NCI-H82 treated with DMSO at 0.1 percent for 48 hours (cell line): ENCODE results near the gene COL5A2.

Experiments
- DNase-seq: peaks from one replicate; lab custom pipeline; 2025; ENCODE audit not compliant: unreplicated experiment; lab: John Stamatoyannopoulos, UW

Gene COL5A2

DNA sequence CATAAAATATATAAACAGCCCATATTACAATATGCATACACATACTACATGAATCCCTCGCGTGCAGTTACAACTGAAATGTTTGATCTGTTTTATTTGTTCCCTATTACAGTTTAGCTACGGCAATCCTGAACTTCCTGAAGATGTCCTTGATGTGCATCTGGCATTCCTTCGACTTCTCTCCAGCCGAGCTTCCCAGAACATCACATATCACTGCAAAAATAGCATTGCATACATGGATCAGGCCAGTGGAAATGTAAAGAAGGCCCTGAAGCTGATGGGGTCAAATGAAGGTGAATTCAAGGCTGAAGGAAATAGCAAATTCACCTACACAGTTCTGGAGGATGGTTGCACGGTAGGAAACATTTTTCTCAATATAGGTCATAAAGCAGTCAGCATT, 169.0 kb downstream of the COL5A2 start:
- DNase-seq, result no peak

DNA sequence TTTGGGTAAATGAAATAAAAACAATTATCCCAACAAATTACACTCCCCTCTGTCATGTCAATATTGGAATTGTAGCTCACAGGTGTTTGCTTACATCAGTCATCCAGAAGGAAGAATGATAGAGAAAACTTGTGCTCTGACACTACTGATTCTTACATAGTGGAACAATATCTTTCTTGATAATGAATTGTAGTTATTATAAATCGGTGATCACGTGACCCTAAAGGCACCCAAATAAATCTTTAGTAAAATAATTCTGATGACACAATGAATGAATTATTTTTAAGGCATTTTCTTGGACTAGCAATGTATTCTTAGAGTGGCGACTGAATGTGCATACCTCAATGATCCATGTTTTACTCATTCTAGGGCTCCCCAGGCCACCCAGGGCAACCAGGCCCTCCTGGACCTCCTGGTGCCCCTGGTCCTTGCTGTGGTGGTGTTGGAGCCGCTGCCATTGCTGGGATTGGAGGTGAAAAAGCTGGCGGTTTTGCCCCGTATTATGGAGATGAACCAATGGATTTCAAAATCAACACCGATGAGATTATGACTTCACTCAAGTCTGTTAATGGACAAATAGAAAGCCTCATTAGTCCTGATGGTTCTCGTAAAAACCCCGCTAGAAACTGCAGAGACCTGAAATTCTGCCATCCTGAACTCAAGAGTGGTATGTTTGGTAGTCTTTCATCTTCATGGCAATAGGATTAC, 170.9 kb downstream of the COL5A2 start:
- DNase-seq, result no peak

DNA sequence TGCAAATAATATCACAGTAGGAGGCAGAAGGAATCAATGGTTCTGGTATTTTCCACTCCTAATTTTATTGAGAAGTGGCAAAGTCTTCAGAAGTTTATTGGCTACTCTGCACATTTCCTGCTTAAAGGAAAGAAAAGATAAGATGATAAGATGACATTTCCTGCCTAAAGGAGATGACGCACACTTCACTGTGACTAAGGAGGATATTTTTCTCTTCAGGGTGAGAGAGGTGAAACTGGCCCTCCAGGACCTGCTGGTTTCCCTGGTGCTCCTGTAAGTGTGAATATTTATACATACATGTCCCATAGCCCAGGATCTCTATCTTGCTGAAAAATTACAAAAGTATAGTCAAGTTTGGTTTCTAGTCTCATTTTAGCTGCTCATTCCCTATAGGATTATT, 177.5 kb downstream of the COL5A2 start:
- no peak for DNase-seq

DNA sequence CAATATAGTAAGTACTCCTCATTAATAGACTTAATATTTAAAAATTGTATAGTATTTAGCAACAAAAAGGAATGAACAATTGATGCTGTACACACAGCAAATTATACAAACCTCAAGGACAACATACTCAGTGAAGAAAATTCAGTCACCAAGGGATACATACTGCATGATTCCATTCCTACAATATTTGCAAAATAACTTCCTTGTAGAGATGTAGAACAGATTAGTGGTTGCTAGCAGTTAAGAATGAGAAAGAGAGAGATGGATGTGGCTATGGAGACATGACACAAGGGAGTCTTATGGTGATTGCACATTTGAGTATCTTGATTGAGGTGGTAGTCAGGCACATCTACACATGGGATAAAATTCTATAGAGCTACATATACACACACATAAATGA, 179.3 kb downstream of the COL5A2 start:
- no peak for DNase-seq

DNA sequence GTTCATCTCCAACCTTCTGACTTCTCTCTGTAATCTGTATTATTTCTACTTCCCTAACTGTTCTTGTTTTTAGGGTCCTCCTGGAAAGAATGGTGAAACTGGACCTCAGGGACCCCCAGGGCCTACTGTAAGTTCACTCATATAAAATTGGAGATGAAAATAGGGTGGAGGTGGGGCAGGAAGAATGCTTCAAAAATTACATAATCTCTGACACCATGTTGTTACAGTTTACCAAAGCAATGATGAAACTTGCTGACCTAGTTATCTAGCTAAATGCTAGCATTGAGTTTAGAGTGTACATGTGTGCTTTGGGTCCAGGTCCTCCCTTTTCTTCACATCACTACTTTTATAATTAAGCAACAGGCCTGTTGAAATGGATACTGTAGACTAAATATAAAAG, 182.3 kb downstream of the COL5A2 start:
- no peak for DNase-seq

DNA sequence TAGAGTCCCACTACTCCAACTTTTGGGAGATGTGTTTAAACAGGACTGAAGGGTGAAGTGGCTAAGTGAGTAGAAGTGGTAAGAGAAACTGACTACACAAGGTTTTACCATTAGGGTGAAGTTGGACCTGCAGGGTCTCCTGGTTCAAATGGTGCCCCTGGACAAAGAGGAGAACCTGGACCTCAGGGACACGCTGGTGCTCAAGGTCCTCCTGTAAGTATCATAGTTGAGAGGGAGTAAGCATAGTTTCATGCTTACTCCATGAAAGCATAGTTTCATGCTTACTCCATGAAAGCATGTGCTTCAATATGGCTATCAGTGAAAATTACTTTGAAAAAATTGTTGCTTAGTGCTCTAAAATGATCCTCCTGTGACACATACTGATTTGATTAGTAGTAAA, 186.3 kb downstream of the COL5A2 start:
- no peak for DNase-seq

DNA sequence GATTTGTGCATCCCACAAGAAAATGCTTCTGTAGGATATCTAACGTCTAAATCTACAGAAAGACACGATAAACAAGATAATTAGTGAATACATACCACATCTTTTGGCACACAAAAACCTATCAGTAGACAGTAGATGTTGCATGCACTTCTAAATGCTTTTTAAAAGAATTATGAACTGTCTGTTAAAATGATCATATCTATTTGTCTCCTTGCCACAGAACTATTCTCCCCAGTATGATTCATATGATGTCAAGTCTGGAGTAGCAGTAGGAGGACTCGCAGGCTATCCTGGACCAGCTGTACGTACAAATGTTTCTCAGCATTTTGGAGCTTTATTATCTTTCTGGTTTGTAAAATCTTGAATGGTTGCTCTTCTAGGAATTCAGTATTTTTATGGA, 192.7 kb downstream of the COL5A2 start:
- DNase-seq, result no peak

DNA sequence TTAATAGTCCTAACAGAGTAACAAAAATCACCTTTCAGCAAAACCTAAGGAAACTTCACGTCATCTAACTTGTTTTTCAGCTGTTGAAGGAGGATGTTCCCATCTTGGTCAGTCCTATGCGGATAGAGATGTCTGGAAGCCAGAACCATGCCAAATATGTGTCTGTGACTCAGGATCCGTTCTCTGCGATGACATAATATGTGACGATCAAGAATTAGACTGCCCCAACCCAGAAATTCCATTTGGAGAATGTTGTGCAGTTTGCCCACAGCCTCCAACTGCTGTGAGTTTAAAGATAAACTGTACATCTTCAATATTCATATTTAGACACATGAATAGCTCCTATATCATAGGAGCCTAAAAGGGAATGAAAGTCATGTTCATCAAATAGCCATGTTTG, 194.9 kb downstream of the COL5A2 start:
- no peak for DNase-seq

DNA sequence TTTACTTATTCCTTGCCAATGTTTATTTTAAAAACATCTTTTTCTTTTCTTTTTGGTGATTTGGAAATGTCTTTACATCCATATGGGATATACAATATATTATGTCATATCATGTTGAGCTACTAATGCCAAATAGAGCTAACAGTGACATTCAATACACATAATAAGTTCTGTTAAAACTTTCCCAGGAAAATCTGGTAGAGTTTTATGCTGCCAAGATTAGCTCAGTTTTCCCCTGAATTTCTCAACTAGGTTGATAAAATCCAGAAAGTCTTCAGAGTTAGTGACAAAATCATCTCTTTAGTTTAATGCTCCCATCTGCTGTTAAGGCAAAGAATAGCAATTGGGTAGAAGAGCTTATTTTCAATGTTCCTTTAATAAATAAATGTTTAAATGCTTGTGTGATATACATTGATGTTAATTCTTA, 195.5 kb downstream of the COL5A2 start:
- DNase-seq, result no peak

DNA sequence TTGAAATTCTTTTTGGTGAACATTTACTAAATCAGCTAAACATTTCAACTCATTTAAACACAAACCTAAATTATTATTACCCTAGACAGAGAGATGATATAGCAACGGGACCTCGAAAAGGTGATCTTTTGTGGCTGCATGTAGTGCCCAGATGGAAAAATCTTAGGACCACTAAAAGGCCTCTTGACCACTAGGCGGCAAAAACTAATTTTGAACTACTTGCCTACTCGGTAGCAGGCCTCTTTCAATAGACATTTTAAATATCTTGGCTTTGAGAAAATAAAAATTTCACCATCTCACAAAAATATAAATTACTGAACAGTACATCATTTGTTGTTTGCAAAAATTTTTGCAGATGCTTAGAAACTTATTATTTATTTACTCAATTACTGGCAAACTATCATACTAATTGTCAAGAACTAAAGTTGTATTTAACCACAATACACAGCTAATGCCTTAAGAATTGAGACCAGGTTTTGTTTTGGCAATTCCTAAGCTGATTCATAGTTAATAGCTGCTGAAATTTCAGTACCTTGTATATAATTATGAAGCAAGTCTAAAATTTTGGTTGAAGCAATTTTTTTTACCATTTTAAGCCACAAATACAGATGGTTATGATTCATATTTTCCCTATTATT, 196.0 kb downstream of the COL5A2 start:
- DNase-seq, result no peak
